ENCODE results near the gene DBF4. TPM values are rescaled to one million over a fixed set of nuclear protein-coding genes. Genes with fewer than 3 reads are reported as not detected.

Gene DBF4
- total and polyA plus RNA-seq, 2 of the 13 experiments (the other 11 are each of a cell fraction or from before 2014, with no cell fraction given): 5.0 to 64.4 TPM

GRCh38 chr7:87933953-87934698 lies 57.8 kb downstream of the DBF4 start, which contains the start of gene ADAM22 (continued):
- TF ChIP-seq SAFB2 (CRISPR knock-in tag; IDR thresholded peaks at IDR 0.05; ENCODE audit: borderline replicate concordance, low read depth): peak; percentile 76
- TF ChIP-seq POGK (CRISPR knock-in tag; conservative IDR thresholded peaks at IDR 0.05): peak; percentile 91
- peak; percentile 40; the same call in 1 of the 2 replicates for TF ChIP-seq ZNF567 (CRISPR knock-in tag; IDR thresholded peaks at IDR 0.05; ENCODE audit: borderline replicate concordance)
- TF ChIP-seq MTA3 (CRISPR knock-in tag; IDR thresholded peaks at IDR 0.05): no peak
- TF ChIP-seq ZNF460 (CRISPR knock-in tag; IDR thresholded peaks at IDR 0.05; ENCODE audit: borderline replicate concordance): 0 out of 2 replicates have a peak, but pooled peaks have one; percentile 13
- TF ChIP-seq SAP130 (CRISPR knock-in tag; IDR thresholded peaks at IDR 0.05; ENCODE audit: low read depth): peak; percentile 87
- peak; percentile 97 for TF ChIP-seq THAP11 (CRISPR knock-in tag; IDR thresholded peaks at IDR 0.05)
- TF ChIP-seq ZNF34 (CRISPR knock-in tag; IDR thresholded peaks at IDR 0.05; ENCODE audit: borderline replicate concordance): no peak
- TF ChIP-seq, protein P1, sequence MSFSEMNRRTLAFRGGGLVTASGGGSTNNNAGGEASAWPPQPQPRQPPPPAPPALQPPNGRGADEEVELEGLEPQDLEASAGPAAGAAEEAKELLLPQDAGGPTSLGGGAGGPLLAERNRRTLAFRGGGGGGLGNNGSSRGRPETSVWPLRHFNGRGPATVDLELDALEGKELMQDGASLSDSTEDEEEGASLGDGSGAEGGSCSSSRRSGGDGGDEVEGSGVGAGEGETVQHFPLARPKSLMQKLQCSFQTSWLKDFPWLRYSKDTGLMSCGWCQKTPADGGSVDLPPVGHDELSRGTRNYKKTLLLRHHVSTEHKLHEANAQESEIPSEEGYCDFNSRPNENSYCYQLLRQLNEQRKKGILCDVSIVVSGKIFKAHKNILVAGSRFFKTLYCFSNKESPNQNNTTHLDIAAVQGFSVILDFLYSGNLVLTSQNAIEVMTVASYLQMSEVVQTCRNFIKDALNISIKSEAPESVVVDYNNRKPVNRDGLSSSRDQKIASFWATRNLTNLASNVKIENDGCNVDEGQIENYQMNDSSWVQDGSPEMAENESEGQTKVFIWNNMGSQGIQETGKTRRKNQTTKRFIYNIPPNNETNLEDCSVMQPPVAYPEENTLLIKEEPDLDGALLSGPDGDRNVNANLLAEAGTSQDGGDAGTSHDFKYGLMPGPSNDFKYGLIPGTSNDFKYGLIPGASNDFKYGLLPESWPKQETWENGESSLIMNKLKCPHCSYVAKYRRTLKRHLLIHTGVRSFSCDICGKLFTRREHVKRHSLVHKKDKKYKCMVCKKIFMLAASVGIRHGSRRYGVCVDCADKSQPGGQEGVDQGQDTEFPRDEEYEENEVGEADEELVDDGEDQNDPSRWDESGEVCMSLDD (CRISPR knock-in tag; IDR thresholded peaks at IDR 0.05; ENCODE audit: borderline replicate concordance): 0 out of 2 replicates have a peak, but pooled peaks have one; percentile 38
- peak; percentile 85; the same call in 1 of the 2 replicates for TF ChIP-seq ZNF160 (CRISPR knock-in tag; IDR thresholded peaks at IDR 0.05)
- 0 out of 2 replicates have a peak, but pooled peaks have one; percentile 73 for TF ChIP-seq ZNF260 (CRISPR knock-in tag; IDR thresholded peaks at IDR 0.05; ENCODE audit: borderline replicate concordance, low read depth)
- peak; percentile 84; the same call in 1 of the 2 replicates for TF ChIP-seq CCDC6 (CRISPR knock-in tag; IDR thresholded peaks at IDR 0.05)
- peak; percentile 51; the same call in 1 of the 2 replicates for TF ChIP-seq BORCS8-MEF2B (CRISPR knock-in tag; IDR thresholded peaks at IDR 0.05)
- peak; percentile 44; the same call in 1 of the 2 replicates for TF ChIP-seq ATF2 (CRISPR knock-in tag; IDR thresholded peaks at IDR 0.05)
- TF ChIP-seq FOXK2 (IDR thresholded peaks at IDR 0.05): no peak
- TF ChIP-seq ZNF788 (CRISPR knock-in tag; IDR thresholded peaks at IDR 0.05; ENCODE audit: borderline replicate concordance): peak; percentile 85; the same call in 1 of the 2 replicates
- TF ChIP-seq, protein P2, sequence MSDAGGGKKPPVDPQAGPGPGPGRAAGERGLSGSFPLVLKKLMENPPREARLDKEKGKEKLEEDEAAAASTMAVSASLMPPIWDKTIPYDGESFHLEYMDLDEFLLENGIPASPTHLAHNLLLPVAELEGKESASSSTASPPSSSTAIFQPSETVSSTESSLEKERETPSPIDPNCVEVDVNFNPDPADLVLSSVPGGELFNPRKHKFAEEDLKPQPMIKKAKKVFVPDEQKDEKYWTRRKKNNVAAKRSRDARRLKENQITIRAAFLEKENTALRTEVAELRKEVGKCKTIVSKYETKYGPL (CRISPR knock-in tag; IDR thresholded peaks at IDR 0.05): no peak
- no peak for TF ChIP-seq EHMT2 (IDR thresholded peaks at IDR 0.05; ENCODE audit: borderline replicate concordance, low read depth, low read length)
- peak; percentile 55; the same call in 1 of the 2 replicates for TF ChIP-seq CBFB (CRISPR knock-in tag; IDR thresholded peaks at IDR 0.05)
- TF ChIP-seq DNMT3B (CRISPR knock-in tag; conservative IDR thresholded peaks at IDR 0.05): no peak
- TF ChIP-seq, protein P3, sequence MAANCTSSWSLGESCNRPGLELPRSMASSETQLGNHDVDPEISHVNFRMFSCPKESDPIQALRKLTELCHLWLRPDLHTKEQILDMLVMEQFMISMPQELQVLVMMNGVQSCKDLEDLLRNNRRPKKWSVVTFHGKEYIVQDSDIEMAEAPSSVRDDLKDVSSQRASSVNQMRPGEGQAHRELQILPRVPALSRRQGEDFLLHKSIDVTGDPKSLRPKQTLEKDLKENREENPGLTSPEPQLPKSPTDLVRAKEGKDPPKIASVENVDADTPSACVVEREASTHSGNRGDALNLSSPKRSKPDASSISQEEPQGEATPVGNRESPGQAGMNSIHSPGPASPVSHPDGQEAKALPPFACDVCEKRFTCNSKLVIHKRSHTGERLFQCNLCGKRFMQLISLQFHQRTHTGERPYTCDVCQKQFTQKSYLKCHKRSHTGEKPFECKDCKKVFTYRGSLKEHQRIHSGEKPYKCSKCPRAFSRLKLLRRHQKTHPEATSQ (CRISPR knock-in tag; IDR thresholded peaks at IDR 0.05; ENCODE audit: borderline replicate concordance): peak; percentile 89; the same call in 1 of the 2 replicates
